ENCODE data around the gene TLR8.

GRCh38 chrX:12886545-12886944 lies 19.9 kb upstream of the TLR8 start:
- TF ChIP-seq EZH2 (optimal IDR thresholded peaks at IDR 0.05; ENCODE audit: low read depth, low read length), result no peak
- TF ChIP-seq CTCF (IDR thresholded peaks at IDR 0.05; ENCODE audit: low read length), result no peak
- no peak for TF ChIP-seq EZH2phosphoT487 (IDR thresholded peaks at IDR 0.05; ENCODE audit: low read length)
